Thyroid gland (tissue), 4 donors: Measurements from ENCODE around the gene GNG7.

Experiments
- CTCF ChIP-seq, 6 experiments: fragments of 200-600 bp in 3 of 6; fragments of 450-650 bp in 3 of 6; sonication (generic) in 3 of 6; IDR thresholded peaks; one replicate each; pipeline ENCODE4 v1.5.1; 2016 to 2019; ENCODE audit warnings: antibody characterized with exemption in 6 of 6, mild to moderate bottlenecking in 2 of 6, inconsistent platforms in 1 of 6, moderate library complexity in 1 of 6
- POLR2A ChIP-seq, 2 donors: fragments of 450-650 bp; IDR thresholded peaks; one replicate each; pipeline ENCODE4 v1.6.1; 2017; ENCODE audit warnings: antibody characterized with exemption in 2 of 2, mild to moderate bottlenecking in 2 of 2, moderate library complexity in 1 of 2

GRCh38 chr19:2469102-2469914 lies 233.2 kb downstream of the GNG7 start:
- no peak for TF ChIP-seq CTCF (IDR thresholded peaks at IDR 0.05)
- TF ChIP-seq POLR2A (IDR thresholded peaks at IDR 0.05) = no peak
